ENCODE measurements around the gene ZNF483. TPM values are rescaled to one million over a fixed set of nuclear protein-coding genes. Genes with fewer than 3 reads are reported as not detected.
"Not testable (repeated sequence)": the region's sequence is repeated elsewhere in the genome, so short reads cannot be mapped to it uniquely, and the experiment has no call there.

The ZNF483 gene
- total and polyA plus RNA-seq, 12 donors, result 0.09 to 11.3 (median 6.4) TPM

GRCh38 chr9:111482694-111483438, 42.1 kb upstream of the ZNF483 start:
- Histone ChIP-seq H3K4me3 (peak overlapping the region; percentile 88 to 100 (median 96)), H3K27me3 (no peaks in the 10 kb centered on the region), H3K4me1 (peaks cover 0 to 47% (median 24%) of the 10 kb centered on the region in 9 donors), H3K27ac (peak overlapping the region; percentile 90 to 99 (median 98)), H3K9me3 (no peaks in the 10 kb centered on the region), H3K36me3 (no peaks in the 10 kb centered on the region)
- TF ChIP-seq, protein P1, sequence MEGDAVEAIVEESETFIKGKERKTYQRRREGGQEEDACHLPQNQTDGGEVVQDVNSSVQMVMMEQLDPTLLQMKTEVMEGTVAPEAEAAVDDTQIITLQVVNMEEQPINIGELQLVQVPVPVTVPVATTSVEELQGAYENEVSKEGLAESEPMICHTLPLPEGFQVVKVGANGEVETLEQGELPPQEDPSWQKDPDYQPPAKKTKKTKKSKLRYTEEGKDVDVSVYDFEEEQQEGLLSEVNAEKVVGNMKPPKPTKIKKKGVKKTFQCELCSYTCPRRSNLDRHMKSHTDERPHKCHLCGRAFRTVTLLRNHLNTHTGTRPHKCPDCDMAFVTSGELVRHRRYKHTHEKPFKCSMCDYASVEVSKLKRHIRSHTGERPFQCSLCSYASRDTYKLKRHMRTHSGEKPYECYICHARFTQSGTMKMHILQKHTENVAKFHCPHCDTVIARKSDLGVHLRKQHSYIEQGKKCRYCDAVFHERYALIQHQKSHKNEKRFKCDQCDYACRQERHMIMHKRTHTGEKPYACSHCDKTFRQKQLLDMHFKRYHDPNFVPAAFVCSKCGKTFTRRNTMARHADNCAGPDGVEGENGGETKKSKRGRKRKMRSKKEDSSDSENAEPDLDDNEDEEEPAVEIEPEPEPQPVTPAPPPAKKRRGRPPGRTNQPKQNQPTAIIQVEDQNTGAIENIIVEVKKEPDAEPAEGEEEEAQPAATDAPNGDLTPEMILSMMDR (IDR thresholded peaks at IDR 0.05), result no peak
- intact Hi-C loops (cut with DNase I), result no loop called here
- ATAC-seq (peak; percentile 74 to 85 (median 82)), DNase-seq (peak; percentile 75)
- 0 to 1% methylated on average over 61 to 76 of the region's 76 CpGs for WGBS, 2 donors

DNA sequence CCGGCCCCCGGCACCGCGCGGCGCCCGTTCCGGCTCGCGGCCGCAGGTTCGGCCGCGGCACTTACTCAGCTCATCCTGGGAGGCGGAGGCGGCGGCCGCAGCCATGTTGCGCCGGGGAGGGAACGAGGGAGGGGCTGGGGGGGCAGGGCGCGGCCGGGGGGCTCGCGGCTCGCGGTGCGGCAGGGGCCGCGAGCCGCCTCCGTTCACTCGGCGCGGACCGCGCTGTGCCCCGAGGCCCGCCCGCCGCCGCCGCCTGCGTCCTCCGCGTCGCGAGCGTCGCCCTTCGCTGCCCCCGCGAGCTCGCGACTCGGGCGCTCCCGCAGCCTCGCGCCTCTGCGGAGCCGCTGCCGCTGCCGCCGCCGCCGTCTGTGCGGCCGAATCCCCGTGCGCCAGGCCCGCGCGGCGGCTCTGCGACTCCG, 41.5 kb upstream of the ZNF483 start:
- DNase-seq (peak; percentile 39 to 57), ATAC-seq (peak in 2 of 8 donors; percentile 4 to 17)
- H3K9me3 ChIP-seq, result no peaks in the 10 kb centered on the region
- TF ChIP-seq, protein P1 (IDR thresholded peaks at IDR 0.05), result no peak
- 0% methylated on average over 39 to 78 of the region's 78 CpGs for WGBS, 2 donors
- peak overlapping the region in 9 of 10 donors; percentile 88 to 100 (median 96) for H3K4me3 ChIP-seq
- peaks cover 0 to 45% (median 24%) of the 10 kb centered on the region in 9 donors for H3K4me1 ChIP-seq
- no peaks in the 10 kb centered on the region for H3K27me3 ChIP-seq
- intact Hi-C loops (cut with DNase I), result no loop called here
- no peaks in the 10 kb centered on the region for H3K36me3 ChIP-seq
- peak overlapping the region; percentile 90 to 99 (median 98) for H3K27ac ChIP-seq

DNA sequence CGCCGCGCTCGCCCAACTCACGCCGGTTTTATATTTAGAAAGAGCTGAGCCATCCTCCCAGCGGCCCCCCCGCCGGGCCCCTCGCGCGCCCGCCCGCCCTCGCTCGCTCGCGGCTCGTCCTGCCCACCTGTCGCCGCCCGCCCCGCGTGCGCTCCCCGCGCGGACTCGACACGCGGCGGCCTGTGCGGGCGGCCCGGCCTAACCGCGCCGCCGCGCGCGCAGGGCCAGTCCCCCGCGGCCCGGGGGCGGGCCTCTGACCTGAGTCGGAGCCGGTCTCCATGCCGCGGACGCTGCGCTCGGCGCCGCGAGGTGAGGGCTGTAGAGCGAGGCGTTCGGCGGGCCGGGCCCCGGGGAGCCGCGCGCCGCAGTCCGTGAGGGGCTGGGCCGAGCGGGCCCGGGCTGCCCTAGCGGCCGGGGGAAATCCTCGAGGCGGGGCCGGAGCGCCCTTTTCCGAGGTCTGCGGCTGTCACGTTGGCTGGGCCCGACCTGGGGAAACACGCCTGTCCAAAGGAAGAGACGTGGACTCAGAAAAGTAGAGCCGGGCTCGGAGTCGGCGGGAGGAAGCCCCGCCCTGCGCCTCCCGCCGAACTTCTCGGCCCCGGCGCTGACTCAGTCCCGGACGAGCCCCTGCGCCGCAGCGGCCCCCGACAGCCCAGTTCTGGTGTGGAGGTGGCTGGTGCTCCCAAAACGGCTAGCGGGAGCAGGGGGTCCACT, 41.0 kb upstream of the ZNF483 start, which contains the start of gene ECPAS:
Gene ECPAS (minus strand): TSS at position 526 of the 714 bp plus-strand sequence. CDS start 11,465 bp downstream, outside the sequence.
- TF ChIP-seq, protein P1 (IDR thresholded peaks at IDR 0.05), result peak in 1 of 9 donors; percentile 14
- DNase-seq, result peak; percentile 69 to 77
- Histone ChIP-seq H3K27me3 (no peaks in the 10 kb centered on the region), H3K9me3 (no peaks in the 10 kb centered on the region), H3K4me3 (peak within 1 kb of the TSS; percentile 88 to 100 (median 96)), H3K4me1 (peaks cover 0 to 39% (median 22%) of the 10 kb centered on the region in 9 donors), H3K27ac (peak within 1 kb of the TSS; percentile 90 to 99 (median 98)), H3K36me3 (no peaks in the 10 kb centered on the region)
- WGBS, 2 donors, result 1% methylated on average over 63 to 101 of the region's 101 CpGs
- intact Hi-C loops (cut with DNase I), result no loop called here
- ATAC-seq, result peak; percentile 78 to 87 (median 84)

- ATAC-seq, result no peak
- H3K4me3 ChIP-seq, result peak overlapping the region; percentile 40 to 100 (median 95)
- H3K27ac ChIP-seq, result peak overlapping the region; percentile 90 to 99 (median 98)
- TF ChIP-seq, protein P1 (IDR thresholded peaks at IDR 0.05), result no peak
- peaks cover 0 to 34% (median 22%) of the 10 kb centered on the region in 9 donors for H3K4me1 ChIP-seq
- 5 to 13% methylated on average over 4 of the region's 4 CpGs for WGBS, 2 donors
- H3K27me3 ChIP-seq, result no peaks in the 10 kb centered on the region
- DNase-seq, result no peak
- H3K9me3 ChIP-seq, result no peaks in the 10 kb centered on the region
- H3K36me3 ChIP-seq, result no peaks in the 10 kb centered on the region
- intact Hi-C loops (cut with DNase I), result no loop called here
Observed at GRCh38 chr9:111484572-111484894, 40.4 kb upstream of the ZNF483 start.

DNA sequence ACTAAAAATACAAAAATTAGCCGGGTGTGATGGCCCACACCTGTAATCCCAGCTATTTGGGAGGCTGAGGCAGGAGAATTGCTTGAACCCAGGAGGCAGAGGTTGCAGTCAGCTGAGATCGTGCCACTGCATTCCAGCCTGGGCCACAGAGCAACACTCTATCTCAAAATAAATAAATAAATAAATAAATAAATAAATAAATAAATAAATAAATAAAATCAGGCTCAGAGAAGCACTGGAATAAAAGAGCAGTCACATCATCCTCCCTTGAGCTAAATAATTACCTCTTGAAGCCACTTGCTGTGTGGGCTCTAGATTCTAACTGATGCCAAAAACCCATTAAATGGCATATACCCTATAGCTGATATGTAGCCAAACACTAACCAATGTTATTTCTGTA, 27.8 kb upstream of the ZNF483 start:
- H3K27ac ChIP-seq; H3K9me3 ChIP-seq; ATAC-seq; DNase-seq; H3K36me3 ChIP-seq; intact Hi-C loops (cut with DNase I); H3K27me3 ChIP-seq; H3K4me3 ChIP-seq; H3K4me1 ChIP-seq: not testable (repeated sequence)
- 87 to 98% methylated on average over 2 of the region's 2 CpGs for WGBS, 2 donors

Data from heart right ventricle (tissue), 16 donors.